ENCODE measurements around the gene CUL1. TPM values are rescaled to one million over a fixed set of nuclear protein-coding genes. Genes with fewer than 3 reads are reported as not detected.

Gene CUL1
- total RNA-seq, 4 donors from 2014 or later = 38.9 to 61.2 (median 49.4) TPM

- H3K36me3 ChIP-seq = no peaks in the 10 kb centered on the region
- H3K9me3 ChIP-seq = no peaks in the 10 kb centered on the region
- peaks cover 0 to 8% of the 10 kb centered on the region in 2 donors for H3K4me1 ChIP-seq
- DNase-seq = no peak
- intact Hi-C loops (cut with DNase I; ENCODE audit: low total_unique reads) = no loop called here
- no peak for TF ChIP-seq POLR2A (IDR thresholded peaks at IDR 0.05)
- no peak for TF ChIP-seq CTCF (IDR thresholded peaks at IDR 0.05)
- no peak overlapping the region for H3K4me3 ChIP-seq
- H3K27me3 ChIP-seq = no peaks in the 10 kb centered on the region
- no peak overlapping the region for H3K27ac ChIP-seq
These were observed 24.5 kb downstream of the CUL1 start for GRCh38 chr7:148723166-148723559.

GRCh38 chr7:148723846-148724245 lies 25.1 kb downstream of the CUL1 start:
- Histone ChIP-seq H3K4me3 (no peak overlapping the region), H3K36me3 (no peaks in the 10 kb centered on the region), H3K27ac (no peak overlapping the region), H3K9me3 (no peaks in the 10 kb centered on the region), H3K27me3 (no peaks in the 10 kb centered on the region), H3K4me1 (peaks cover 0 to 8% of the 10 kb centered on the region in 2 donors)
- no peak for TF ChIP-seq CTCF (IDR thresholded peaks at IDR 0.05)
- TF ChIP-seq POLR2A (IDR thresholded peaks at IDR 0.05) = no peak
- intact Hi-C loops (cut with DNase I; ENCODE audit: low total_unique reads) = no loop called here
- no peak for DNase-seq

GRCh38 chr7:148726385-148726784 lies 27.7 kb downstream of the CUL1 start:
- intact Hi-C loops (cut with DNase I; ENCODE audit: low total_unique reads) = no loop called here
- Histone ChIP-seq H3K36me3 (no peaks in the 10 kb centered on the region), H3K27ac (no peak overlapping the region), H3K27me3 (no peaks in the 10 kb centered on the region), H3K9me3 (no peaks in the 10 kb centered on the region), H3K4me3 (no peak overlapping the region), H3K4me1 (peaks cover 0 to 8% of the 10 kb centered on the region in 2 donors)
- TF ChIP-seq POLR2A (IDR thresholded peaks at IDR 0.05) (no peak), CTCF (IDR thresholded peaks at IDR 0.05) (no peak)
- DNase-seq = no peak

- intact Hi-C loops (cut with DNase I; ENCODE audit: low total_unique reads) = no loop called here
- Histone ChIP-seq H3K36me3 (no peaks in the 10 kb centered on the region), H3K4me3 (no peak overlapping the region), H3K27ac (no peak overlapping the region), H3K4me1 (peaks cover 0 to 2% of the 10 kb centered on the region in 2 donors), H3K27me3 (no peaks in the 10 kb centered on the region), H3K9me3 (no peaks in the 10 kb centered on the region)
- no peak for DNase-seq
- TF ChIP-seq CTCF (IDR thresholded peaks at IDR 0.05) (no peak), POLR2A (IDR thresholded peaks at IDR 0.05) (no peak)
These were observed 29.0 kb downstream of the CUL1 start for GRCh38 chr7:148727501-148728278.

DNA sequence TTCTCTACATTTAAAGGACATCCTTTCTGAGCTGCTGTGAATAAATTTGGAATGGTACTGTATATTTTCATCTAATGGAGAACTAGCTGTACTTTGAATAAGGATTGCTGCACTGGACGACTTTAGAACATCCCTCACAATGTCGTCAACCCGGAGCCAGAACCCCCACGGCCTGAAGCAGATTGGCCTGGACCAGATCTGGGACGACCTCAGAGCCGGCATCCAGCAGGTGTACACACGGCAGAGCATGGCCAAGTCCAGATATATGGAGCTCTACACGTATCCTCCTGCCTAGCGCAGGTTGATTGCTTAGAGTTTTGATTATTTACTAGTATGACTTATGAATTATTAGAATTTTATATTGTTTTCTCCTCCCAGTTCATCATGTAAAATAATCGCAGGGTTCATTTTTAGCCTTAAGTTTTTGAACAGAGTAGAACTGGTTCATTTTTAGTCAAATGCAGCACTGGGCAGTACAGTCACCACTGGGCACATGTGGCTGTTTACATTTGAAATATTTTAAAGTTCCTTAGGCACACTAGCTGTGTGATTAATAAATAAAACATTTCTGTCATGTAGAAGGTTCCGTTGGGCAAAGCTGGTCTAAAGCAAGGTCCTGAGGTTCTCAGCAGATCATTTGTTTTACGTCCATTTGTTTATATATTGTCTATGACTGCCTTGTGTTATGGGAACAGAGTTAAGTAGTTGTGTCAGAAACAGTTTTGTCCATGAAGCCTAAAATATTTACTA lies 31.5 kb downstream of the CUL1 start:
- Histone ChIP-seq H3K4me1 (no peaks in the 10 kb centered on the region), H3K27me3 (no peaks in the 10 kb centered on the region), H3K27ac (no peak overlapping the region), H3K9me3 (no peaks in the 10 kb centered on the region), H3K4me3 (no peak overlapping the region), H3K36me3 (no peaks in the 10 kb centered on the region)
- TF ChIP-seq POLR2A (IDR thresholded peaks at IDR 0.05) (no peak), CTCF (IDR thresholded peaks at IDR 0.05) (no peak)
- intact Hi-C loops (cut with DNase I; ENCODE audit: low total_unique reads) = no loop called here
- no peak for DNase-seq

Data from uterus (tissue), 4 donors.